ENCODE measurements around the gene IDH1. TPM values are rescaled to one million over a fixed set of nuclear protein-coding genes. Genes with fewer than 3 reads are reported as not detected.

The IDH1 gene
- total RNA-seq, 2 experiments from 2014 or later = 36.2 to 57.2 TPM

DNA sequence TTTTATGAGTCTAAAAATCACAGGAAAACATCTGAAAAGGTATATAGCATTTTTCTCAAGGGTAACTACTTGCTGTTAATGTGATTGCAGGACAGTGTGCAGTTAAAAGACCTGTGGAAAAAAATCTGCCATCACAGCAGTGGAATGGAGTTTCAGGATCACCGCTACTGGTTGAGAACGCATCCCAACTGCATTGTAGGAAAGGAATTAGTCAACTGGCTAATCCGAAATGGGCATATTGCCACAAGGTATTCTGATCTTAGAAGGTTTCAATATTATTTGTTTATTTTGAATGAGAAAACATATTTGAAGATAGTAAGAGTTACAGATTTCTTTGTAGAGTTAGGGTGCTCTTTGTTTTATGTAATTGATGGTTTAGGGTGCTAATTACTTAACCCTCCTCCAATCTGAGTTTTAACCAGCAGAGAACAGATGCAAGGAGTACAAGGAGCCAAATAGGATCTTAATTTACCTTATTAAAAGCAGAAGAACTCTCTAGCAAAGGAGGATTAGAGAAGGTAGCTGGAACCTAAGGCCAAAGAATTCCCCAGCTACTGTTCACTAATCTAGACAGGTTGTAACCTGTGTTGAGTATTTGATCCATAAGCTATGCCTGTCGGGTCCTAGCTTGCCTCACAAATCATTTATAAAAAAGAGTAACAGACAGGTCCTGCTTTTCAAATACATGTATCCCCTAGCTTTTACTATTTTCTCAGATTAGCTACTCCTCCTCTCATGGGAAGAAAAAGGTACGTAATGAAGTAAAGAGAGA, 46.2 kb upstream of the IDH1 start:
- Histone ChIP-seq H3K27ac (ENCODE audit: low read depth, low read length, poor library complexity, severe bottlenecking) (no peak overlapping the region), H3K4me2 (ENCODE audit: low read length) (no peak overlapping the region), H3K36me3 (ENCODE audit: insufficient read depth, low read length) (peaks cover 94% of the 10 kb centered on the region), H2AFZ (ENCODE audit: low read length) (no peak overlapping the region), H4K20me1 (ENCODE audit: insufficient read depth, low read length) (no peaks in the 10 kb centered on the region), H3K4me3 (ENCODE audit: low read depth, low read length, poor library complexity, severe bottlenecking) (no peak overlapping the region), H3K9me3 (ENCODE audit: low read length) (no peaks in the 10 kb centered on the region), H3K79me2 (ENCODE audit: insufficient read depth, low read depth, low read length) (0 out of 2 replicates have a peak, but pooled peaks cover 3% of the 10 kb centered on the region), H3K9me2 (ENCODE audit: insufficient read depth, low read length) (no peaks in the 10 kb centered on the region), H3K4me1 (ENCODE audit: insufficient read depth, low read length, poor library complexity, severe bottlenecking) (no peaks in the 10 kb centered on the region)
- no TSS peak for BruUV-seq (replicated peaks)
- ChIA-PET POLR2A (interaction anchor here (0.9 to 3.3 kb wide), 7 partner anchors 10 to 44 kb away, joined by 3 to 13 read pairs (median 5); no protein-coding TSS in a partner anchor), CTCF (ENCODE audit: unreplicated experiment) (no interaction called here)
- TF ChIP-seq CTCF (conservative IDR thresholded peaks at IDR 0.05; ENCODE audit: low read length) (no peak), EZH2phosphoT487 (IDR thresholded peaks at IDR 0.05; ENCODE audit: borderline replicate concordance, low read depth, low read length) (no peak)
- intact Hi-C loops (cut with micrococcal nuclease; ENCODE audit: unreplicated experiment) = no loop called here
- no peak for DNase-seq (ENCODE audit: low spot score)

DNA sequence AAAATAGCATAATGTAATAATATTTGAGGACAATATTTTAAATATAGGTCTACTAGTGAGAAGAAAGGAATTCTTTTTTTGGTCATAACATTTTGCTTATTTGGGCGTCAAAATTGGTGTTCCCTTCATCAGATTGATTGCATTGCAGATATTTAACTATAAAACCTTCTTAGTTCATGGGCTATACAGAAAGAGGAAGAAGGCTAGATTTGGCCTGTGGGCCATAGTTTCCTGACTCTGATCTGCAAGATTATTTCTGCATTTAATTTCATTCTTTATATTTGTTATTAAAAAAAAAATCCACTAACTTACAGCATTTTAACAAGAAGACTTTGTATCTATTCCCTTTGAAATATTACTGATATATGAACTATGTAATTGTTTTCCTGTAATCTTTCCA, 43.1 kb upstream of the IDH1 start:
- Histone ChIP-seq H4K20me1 (ENCODE audit: insufficient read depth, low read length) (no peaks in the 10 kb centered on the region), H2AFZ (ENCODE audit: low read length) (no peak overlapping the region), H3K36me3 (ENCODE audit: insufficient read depth, low read length) (peaks cover 94% of the 10 kb centered on the region), H3K4me2 (ENCODE audit: low read length) (no peak overlapping the region), H3K9me3 (ENCODE audit: low read length) (no peaks in the 10 kb centered on the region), H3K4me3 (ENCODE audit: low read depth, low read length, poor library complexity, severe bottlenecking) (no peak overlapping the region), H3K79me2 (ENCODE audit: insufficient read depth, low read depth, low read length) (peaks cover 16% of the 10 kb centered on the region; the same call in 1 of the 2 replicates), H3K9me2 (ENCODE audit: insufficient read depth, low read length) (no peaks in the 10 kb centered on the region), H3K27ac (ENCODE audit: low read depth, low read length, poor library complexity, severe bottlenecking) (no peak overlapping the region), H3K4me1 (ENCODE audit: insufficient read depth, low read length, poor library complexity, severe bottlenecking) (no peaks in the 10 kb centered on the region)
- no peak for DNase-seq (ENCODE audit: low spot score)
- TF ChIP-seq CTCF (conservative IDR thresholded peaks at IDR 0.05; ENCODE audit: low read length) = no peak
- TF ChIP-seq EZH2phosphoT487 (IDR thresholded peaks at IDR 0.05; ENCODE audit: borderline replicate concordance, low read depth, low read length) = no peak
- CTCF ChIA-PET (ENCODE audit: unreplicated experiment) = no interaction called here
- intact Hi-C loops (cut with micrococcal nuclease; ENCODE audit: unreplicated experiment) = no loop called here
- BruUV-seq (replicated peaks) = no TSS peak
- POLR2A ChIA-PET = interaction anchor here (1.0 kb wide), 1 partner anchor 21 kb away, joined by 8 read pairs; no protein-coding TSS in a partner anchor

GRCh38 chr2:208296610-208297009, 41.7 kb upstream of the IDH1 start:
- no TSS peak for BruUV-seq (replicated peaks)
- Histone ChIP-seq H3K4me1 (ENCODE audit: insufficient read depth, low read length, poor library complexity, severe bottlenecking) (no peaks in the 10 kb centered on the region), H3K4me2 (ENCODE audit: low read length) (no peak overlapping the region), H3K4me3 (ENCODE audit: low read depth, low read length, poor library complexity, severe bottlenecking) (no peak overlapping the region), H4K20me1 (ENCODE audit: insufficient read depth, low read length) (no peaks in the 10 kb centered on the region), H3K9me2 (ENCODE audit: insufficient read depth, low read length) (no peaks in the 10 kb centered on the region), H2AFZ (ENCODE audit: low read length) (no peak overlapping the region), H3K27ac (ENCODE audit: low read depth, low read length, poor library complexity, severe bottlenecking) (no peak overlapping the region), H3K79me2 (ENCODE audit: insufficient read depth, low read depth, low read length) (peaks cover 28% of the 10 kb centered on the region; the same call in 1 of the 2 replicates), H3K9me3 (ENCODE audit: low read length) (no peaks in the 10 kb centered on the region), H3K36me3 (ENCODE audit: insufficient read depth, low read length) (peaks cover 94% of the 10 kb centered on the region)
- POLR2A ChIA-PET = no interaction called here
- CTCF ChIA-PET (ENCODE audit: unreplicated experiment) = no interaction called here
- intact Hi-C loops (cut with micrococcal nuclease; ENCODE audit: unreplicated experiment) = no loop called here
- no peak for DNase-seq (ENCODE audit: low spot score)
- TF ChIP-seq EZH2phosphoT487 (IDR thresholded peaks at IDR 0.05; ENCODE audit: borderline replicate concordance, low read depth, low read length) (no peak), CTCF (conservative IDR thresholded peaks at IDR 0.05; ENCODE audit: low read length) (no peak)
